GM18951 (cell line): ENCODE results near the gene STK24.

ENCODE experiments used
- POLR2A ChIP-seq: IDR thresholded peaks from 4 replicates; pipeline ENCODE4 v1.6.1; 2011; ENCODE audit warnings: mild to moderate bottlenecking; ENCODE audit not compliant: insufficient read length, insufficient read depth; ENCODE audit errors: extremely low read depth
- in situ Hi-C: fragments of 300-500 bp; cut with MboI; formaldehyde crosslinking; loops from one replicate; pipeline ENCODE4 v1.12.0; 2022; ENCODE audit warnings: low sequenced_read_pairs, mixed read lengths, inconsistent platforms; ENCODE audit not compliant: unreplicated experiment

Gene STK24

GRCh38 chr13:98539666-98540065, 37.2 kb downstream of the STK24 start:
- in situ Hi-C loops: no loop called here

DNA sequence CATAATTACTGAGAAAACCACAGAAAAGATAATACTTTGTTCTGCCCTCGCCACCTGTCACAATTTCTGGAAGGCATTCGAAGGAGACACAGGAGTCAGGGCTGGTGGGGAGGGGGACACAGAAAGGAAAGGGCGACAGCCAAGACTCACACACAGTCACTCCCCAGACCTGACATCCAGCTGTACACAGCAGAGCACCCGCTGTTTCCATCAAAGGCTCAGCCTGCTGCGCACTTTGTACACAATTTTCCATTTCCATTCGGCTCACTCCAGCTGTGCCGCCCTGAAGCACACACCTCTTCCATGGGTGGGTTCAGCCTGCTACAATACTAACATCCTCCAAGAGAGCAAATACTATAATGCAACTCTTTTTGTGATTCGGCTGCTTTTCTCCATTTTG, 38.0 kb downstream of the STK24 start:
- in situ Hi-C loops: no loop called here
- TF ChIP-seq POLR2A: no peak

More at GRCh38 chr13:98539666-98540065, 37.2 kb downstream of the STK24 start:
- no peak for TF ChIP-seq POLR2A

GRCh38 chr13:98537740-98538139, 39.2 kb downstream of the STK24 start:
- no peak for TF ChIP-seq POLR2A
- in situ Hi-C loops: no loop called here

DNA sequence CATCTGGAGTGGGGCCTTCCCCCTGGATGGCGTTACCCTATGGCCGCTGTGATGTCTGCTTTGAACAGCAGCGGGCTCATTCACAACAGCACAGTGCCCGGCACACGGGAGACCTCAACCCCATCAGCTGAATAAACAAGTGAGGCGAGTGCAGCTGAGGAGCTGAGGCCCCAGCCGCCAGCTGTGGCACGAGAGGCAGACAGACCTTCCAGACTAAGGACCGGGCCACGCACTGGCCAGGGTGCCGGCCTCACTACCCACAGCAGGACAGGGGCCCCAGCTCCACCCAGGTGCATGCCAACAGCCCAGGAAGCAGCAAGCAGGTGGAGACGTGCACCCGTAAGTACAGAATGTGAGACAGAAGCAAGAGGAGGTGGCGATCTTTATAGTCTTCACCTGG, 39.6 kb downstream of the STK24 start:
- TF ChIP-seq POLR2A: no peak
- in situ Hi-C loops: no loop called here

- TF ChIP-seq POLR2A: no peak
- in situ Hi-C loops: no loop called here
Measured at GRCh38 chr13:98536729-98537128, 40.2 kb downstream of the STK24 start.

DNA sequence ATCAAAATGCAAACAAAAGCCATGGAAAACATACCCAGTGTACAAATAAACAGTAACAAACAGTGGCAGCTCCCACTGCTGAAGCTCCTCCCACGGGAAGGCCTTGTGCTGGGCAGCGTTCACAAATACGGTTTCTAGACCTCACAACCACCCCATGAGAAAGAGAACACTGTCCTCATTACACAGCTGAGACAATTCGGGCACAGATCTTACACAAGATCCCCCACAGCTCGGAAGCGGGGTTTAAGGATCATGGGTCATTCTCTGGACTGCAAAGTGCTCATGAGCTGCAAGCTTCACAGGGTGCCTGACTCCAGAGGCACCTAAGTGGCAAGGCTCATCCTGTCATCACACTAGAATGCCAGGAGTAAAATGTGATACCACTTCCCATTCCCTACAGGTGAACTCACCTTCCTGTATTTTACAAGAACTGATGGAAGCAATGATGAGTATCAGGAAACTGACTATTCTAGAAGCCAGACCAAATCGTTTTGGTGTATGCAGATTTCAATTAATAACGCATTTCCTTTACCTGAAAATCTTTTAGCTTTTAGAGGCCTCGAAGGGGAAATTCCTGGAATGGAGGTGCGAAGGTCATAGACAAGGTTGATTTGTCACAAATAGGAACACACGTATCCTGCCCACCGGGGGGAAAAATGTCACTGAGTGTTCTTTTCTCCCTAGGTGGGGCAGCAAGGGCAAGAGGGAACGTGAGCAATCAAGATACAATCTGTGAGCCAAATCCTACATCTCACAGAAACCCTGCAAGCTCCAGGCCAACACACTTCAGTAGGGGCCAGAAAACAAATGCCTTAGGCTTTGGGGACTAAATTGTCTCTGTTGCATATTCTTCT, 41.2 kb downstream of the STK24 start:
- in situ Hi-C loops: no loop called here
- TF ChIP-seq POLR2A: no peak

GRCh38 chr13:98534821-98535220, 42.1 kb downstream of the STK24 start:
- in situ Hi-C loops: no loop called here
- TF ChIP-seq POLR2A: no peak

DNA sequence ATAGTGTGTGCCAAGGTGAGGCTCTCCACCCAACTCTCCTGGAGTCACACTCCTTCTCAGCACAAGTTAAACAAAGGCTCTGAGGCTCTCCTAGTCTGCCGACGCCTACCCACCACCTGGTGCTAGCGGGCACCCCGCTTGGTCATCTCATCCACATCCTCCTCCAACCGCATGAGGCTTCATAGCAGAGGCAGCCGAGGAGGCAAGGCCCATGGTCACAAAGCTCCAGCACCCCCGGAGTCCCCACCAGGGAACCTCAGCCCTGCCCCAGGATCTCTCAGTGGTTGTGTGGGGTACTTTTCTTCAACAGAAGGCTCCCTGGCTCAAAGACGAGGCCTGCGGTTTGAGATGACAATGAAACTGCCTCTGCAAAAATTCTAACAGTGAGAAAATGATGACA, 43.0 kb downstream of the STK24 start:
- in situ Hi-C loops: no loop called here
- TF ChIP-seq POLR2A: no peak

DNA sequence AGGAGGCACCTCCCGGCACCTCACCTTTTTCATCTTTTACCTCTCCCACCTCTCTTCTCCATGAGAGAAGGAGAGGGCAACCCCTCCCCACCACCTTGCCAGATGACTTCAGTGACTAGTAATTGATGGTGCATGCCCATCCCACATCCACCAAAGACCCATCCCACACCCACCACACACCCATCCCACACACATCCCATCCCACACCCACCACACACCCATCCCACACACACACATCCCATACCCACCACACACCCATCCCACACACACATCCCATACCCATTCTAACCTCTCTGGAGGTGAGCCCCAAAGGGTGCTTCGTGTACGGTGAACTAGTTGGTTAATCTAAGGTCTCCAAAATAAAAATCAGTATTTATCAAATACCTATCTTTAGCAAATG, 44.7 kb downstream of the STK24 start:
- in situ Hi-C loops: no loop called here
- TF ChIP-seq POLR2A: no peak

- in situ Hi-C loops: no loop called here
- TF ChIP-seq POLR2A: no peak
Measured at GRCh38 chr13:98530217-98530616, 46.7 kb downstream of the STK24 start.

DNA sequence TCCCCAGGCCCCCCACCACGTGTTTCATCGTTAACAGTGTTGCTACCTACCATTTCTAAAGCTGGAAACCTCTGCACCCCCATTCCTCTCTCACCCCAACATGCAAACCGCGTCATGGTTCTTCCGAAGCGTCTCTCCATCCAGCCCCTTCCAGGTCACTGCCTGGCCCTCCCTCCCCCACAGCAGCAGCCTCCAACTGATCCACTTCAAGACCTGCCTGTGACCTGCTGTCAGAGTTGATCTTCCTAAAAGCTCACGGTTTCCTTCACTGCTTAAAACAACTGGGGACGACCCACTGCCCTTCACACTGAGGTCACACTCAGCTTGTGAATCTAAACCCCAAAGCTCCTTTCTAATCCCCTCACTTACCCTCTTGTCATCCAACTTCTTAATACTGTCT, 47.7 kb downstream of the STK24 start:
- in situ Hi-C loops: no loop called here
- no peak for TF ChIP-seq POLR2A

DNA sequence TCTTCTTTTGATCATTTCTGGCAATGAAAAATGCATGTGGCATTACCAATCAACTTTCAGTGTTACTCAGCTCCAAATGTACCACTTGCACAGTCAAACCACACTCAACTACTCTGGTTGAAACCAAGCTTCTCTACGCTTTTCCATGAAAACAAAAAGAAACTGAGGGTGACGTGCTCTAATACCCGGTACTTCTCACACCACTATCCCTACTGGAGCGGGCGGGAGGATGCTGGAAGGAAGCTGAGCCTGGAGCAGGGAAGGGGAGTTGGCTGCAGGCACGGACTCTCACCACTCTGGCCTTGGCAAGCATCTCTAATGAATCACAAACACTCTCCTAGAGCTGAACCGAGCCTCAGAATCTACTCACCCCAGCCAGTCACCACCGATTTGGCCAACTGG, 48.2 kb downstream of the STK24 start:
- TF ChIP-seq POLR2A: no peak
- in situ Hi-C loops: no loop called here

GRCh38 chr13:98527526-98527925, 49.4 kb downstream of the STK24 start:
- in situ Hi-C loops: no loop called here
- no peak for TF ChIP-seq POLR2A

- no peak for TF ChIP-seq POLR2A
- in situ Hi-C loops: no loop called here
Measured at GRCh38 chr13:98526182-98526512, 50.8 kb downstream of the STK24 start.

DNA sequence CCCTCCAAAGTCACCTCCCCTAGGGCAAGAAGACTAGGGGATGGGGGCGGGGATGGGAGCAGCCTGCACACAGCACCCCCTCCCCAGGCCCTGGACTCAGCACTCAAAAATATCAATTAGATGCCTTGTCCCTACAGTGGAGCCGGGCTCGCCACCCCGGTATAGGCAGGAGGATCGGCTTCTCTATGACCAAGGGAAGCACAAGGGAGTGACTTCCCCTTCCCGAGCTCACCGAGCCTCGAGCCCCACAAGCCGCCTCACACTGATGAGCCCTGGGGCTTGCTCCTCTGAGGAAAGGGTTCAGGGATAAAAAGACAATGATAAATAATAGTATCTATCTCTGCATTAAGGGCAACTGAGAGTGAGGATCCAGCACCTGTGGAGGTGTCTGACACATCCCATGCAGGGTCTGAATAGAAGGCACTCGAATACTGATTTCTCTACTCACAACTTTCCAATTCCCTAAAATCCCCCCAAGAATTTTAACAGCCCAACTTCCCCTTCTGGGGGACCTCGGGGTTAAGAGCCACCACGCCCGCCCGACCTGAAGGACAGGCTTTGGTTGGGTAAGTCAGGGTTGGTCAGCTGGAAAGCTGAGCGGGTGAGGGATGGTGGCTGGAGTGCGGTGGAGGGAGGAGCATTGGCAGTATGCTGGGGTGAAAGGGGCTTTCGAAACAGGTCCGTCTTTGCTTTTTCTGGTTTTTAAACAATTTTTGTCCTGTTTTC, 51.3 kb downstream of the STK24 start:
- TF ChIP-seq POLR2A: no peak
- in situ Hi-C loops: no loop called here

DNA sequence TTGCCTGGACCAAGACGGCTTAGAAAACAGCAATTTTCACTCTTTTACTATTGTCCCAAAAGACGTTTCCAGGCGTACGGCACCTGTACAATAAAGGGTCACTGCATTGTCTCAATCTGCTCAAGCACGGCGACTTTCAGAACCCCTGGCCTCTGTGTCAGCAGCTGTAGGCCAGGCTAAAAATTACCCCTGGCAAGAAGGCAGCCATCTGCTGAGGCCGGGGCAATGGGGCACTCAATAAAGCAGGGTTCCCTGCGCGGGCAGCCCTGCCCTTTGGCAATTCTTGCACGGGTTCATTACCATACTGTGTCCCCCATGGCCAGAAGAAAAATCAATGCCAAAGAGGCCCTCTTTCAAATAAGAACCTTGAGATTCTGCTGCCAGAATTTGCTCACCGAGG, 52.1 kb downstream of the STK24 start:
- in situ Hi-C loops: no loop called here
- TF ChIP-seq POLR2A: no peak
